ENCODE data around the gene YAF2.

GRCh38 chr12:42234970-42235369 is 3.1 kb downstream of the YAF2 start:
- TF ChIP-seq CTCF (conservative IDR thresholded peaks at IDR 0.05; ENCODE audit: low read depth in 2 of 2) (no peak), EZH2phosphoT487 (IDR thresholded peaks at IDR 0.05; ENCODE audit: unreplicated experiment) (no peak), ETS1 (IDR thresholded peaks at IDR 0.05) (no peak), EZH2 (IDR thresholded peaks at IDR 0.05; ENCODE audit: low read depth, unreplicated experiment) (no peak), REST (IDR thresholded peaks at IDR 0.05; ENCODE audit: unreplicated experiment) (no peak), POLR2AphosphoS5 (IDR thresholded peaks at IDR 0.05; ENCODE audit: low read depth) (no peak), CREB1 (CRISPR knock-in tag; IDR thresholded peaks at IDR 0.05; ENCODE audit: low read depth) (no peak), JUNB (IDR thresholded peaks at IDR 0.05; ENCODE audit: unreplicated experiment) (no peak), STAT1 (IDR thresholded peaks at IDR 0.05; ENCODE audit: unreplicated experiment) (no peak), ZNF114 (CRISPR knock-in tag; IDR thresholded peaks at IDR 0.05) (no peak)
